Measurements from ENCODE around the gene FHL1.

DNA sequence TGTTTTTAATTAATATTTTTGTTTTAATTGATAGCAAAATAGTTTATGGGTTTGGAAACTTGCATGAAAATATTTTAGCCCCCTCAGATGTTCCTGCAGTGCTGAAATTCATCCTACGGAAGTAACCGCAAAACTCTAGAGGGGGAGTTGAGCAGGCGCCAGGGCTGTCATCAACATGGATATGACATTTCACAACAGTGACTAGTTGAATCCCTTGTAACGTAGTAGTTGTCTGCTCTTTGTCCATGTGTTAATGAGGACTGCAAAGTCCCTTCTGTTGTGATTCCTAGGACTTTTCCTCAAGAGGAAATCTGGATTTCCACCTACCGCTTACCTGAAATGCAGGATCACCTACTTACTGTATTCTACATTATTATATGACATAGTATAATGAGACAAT is 63.5 kb downstream of the FHL1 start:
- TF ChIP-seq, protein P1, sequence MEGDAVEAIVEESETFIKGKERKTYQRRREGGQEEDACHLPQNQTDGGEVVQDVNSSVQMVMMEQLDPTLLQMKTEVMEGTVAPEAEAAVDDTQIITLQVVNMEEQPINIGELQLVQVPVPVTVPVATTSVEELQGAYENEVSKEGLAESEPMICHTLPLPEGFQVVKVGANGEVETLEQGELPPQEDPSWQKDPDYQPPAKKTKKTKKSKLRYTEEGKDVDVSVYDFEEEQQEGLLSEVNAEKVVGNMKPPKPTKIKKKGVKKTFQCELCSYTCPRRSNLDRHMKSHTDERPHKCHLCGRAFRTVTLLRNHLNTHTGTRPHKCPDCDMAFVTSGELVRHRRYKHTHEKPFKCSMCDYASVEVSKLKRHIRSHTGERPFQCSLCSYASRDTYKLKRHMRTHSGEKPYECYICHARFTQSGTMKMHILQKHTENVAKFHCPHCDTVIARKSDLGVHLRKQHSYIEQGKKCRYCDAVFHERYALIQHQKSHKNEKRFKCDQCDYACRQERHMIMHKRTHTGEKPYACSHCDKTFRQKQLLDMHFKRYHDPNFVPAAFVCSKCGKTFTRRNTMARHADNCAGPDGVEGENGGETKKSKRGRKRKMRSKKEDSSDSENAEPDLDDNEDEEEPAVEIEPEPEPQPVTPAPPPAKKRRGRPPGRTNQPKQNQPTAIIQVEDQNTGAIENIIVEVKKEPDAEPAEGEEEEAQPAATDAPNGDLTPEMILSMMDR (IDR thresholded peaks at IDR 0.05) = no peak
- TF ChIP-seq POLR2A (IDR thresholded peaks at IDR 0.05) = no peak

Data from ovary (tissue), 3 donors.